Breast epithelium (tissue), 3 donors: Measurements from ENCODE around the gene ATG7.

Source experiments
- POLR2A ChIP-seq: fragments of 450-650 bp; IDR thresholded peaks from one replicate; pipeline ENCODE4 v1.6.1; 2016; ENCODE audit warnings: antibody characterized with exemption, mild to moderate bottlenecking, moderate library complexity
- TF ChIP-seq, protein P1 (sequence below), 3 donors: fragments of 450-650 bp; IDR thresholded peaks; one replicate each; pipeline ENCODE4 v1.5.1; 2016 to 2017; ENCODE audit warnings: antibody characterized with exemption in 3 of 3, mild to moderate bottlenecking in 3 of 3, moderate library complexity in 3 of 3

DNA sequence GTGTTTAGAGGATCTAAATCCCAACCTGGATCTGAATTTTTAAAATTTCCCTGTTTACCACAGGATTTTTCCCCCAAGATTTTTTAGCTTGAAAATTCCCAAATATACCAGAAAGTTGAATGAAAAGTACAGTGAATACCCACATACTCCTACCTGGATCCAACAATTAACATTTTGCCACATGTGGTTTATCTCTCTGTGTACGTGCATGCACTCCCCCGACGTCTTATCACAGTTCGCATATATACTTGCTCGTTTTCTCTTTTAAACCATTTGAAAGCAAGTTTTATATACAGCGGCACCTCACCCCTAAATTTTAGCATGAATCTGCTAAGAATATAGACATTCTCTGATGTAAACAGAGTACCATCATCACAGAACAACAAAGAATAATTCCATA, 165.3 kb downstream of the ATG7 start:
- TF ChIP-seq, protein P1, sequence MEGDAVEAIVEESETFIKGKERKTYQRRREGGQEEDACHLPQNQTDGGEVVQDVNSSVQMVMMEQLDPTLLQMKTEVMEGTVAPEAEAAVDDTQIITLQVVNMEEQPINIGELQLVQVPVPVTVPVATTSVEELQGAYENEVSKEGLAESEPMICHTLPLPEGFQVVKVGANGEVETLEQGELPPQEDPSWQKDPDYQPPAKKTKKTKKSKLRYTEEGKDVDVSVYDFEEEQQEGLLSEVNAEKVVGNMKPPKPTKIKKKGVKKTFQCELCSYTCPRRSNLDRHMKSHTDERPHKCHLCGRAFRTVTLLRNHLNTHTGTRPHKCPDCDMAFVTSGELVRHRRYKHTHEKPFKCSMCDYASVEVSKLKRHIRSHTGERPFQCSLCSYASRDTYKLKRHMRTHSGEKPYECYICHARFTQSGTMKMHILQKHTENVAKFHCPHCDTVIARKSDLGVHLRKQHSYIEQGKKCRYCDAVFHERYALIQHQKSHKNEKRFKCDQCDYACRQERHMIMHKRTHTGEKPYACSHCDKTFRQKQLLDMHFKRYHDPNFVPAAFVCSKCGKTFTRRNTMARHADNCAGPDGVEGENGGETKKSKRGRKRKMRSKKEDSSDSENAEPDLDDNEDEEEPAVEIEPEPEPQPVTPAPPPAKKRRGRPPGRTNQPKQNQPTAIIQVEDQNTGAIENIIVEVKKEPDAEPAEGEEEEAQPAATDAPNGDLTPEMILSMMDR (IDR thresholded peaks at IDR 0.05): no peak
- no peak for TF ChIP-seq POLR2A
